Measurements from ENCODE around the gene CNN3.

The CNN3 gene

DNA sequence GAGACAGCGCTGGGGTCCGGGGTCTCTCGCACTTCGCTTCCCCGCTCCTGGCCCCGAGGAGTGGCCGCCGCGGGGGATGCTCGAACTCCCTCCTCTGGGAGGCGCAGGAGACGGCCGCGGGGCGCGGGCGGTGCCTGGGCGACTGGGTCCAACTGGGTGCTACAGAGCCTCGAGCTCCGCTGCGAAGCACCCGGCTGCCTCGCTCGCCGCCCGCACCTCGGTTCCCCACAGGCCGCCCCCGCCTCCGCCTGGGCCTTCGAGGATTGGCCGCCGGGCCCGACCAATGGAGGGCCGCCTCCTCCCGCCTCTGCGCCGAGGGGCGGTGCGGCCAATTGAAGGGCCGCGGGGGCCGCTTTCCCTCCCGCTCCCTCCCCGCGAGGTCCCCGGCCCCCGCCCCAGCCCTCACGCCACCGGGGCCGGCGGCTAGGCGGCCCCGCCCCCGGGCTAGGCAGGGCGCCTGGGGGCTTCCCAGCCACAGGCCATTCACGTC lies at the start of gene CNN3:
TSS of gene CNN3 (minus strand) at position 196 of the 490 bp plus-strand sequence. CDS start 216 bp downstream, outside the sequence.
- DNase-seq (ENCODE audit: low read depth): no peak
- TF ChIP-seq, protein P1, sequence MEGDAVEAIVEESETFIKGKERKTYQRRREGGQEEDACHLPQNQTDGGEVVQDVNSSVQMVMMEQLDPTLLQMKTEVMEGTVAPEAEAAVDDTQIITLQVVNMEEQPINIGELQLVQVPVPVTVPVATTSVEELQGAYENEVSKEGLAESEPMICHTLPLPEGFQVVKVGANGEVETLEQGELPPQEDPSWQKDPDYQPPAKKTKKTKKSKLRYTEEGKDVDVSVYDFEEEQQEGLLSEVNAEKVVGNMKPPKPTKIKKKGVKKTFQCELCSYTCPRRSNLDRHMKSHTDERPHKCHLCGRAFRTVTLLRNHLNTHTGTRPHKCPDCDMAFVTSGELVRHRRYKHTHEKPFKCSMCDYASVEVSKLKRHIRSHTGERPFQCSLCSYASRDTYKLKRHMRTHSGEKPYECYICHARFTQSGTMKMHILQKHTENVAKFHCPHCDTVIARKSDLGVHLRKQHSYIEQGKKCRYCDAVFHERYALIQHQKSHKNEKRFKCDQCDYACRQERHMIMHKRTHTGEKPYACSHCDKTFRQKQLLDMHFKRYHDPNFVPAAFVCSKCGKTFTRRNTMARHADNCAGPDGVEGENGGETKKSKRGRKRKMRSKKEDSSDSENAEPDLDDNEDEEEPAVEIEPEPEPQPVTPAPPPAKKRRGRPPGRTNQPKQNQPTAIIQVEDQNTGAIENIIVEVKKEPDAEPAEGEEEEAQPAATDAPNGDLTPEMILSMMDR (IDR thresholded peaks at IDR 0.05; ENCODE audit: low read depth, low read length, missing control alignments): no peak
- H3K4me3 ChIP-seq (ENCODE audit: low read depth, low read length): peak within 1 kb of the TSS; percentile 43

DNA sequence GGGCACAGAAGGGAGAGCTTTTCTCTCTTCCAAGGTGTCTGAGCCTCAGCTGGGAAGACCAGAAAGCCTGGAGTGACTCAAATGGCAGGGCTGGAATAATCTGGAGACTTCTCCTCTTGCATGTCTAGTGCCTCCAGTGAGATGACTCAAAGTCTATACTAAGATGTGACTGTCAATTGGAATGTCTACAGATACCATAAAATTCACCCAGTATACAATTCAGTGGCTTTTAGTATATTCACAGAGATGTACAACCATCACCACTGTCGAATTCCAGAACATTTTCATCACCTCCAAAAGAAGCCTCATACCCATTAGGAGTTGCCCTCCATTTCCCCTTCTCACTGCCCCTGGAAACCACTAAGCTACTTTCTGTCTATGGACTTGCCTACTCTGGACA lies 47.9 kb upstream of the CNN3 start:
- H3K4me3 ChIP-seq (ENCODE audit: low read depth, low read length): no peak overlapping the region
- no peak for DNase-seq (ENCODE audit: low read depth)
- TF ChIP-seq, protein P1 (IDR thresholded peaks at IDR 0.05; ENCODE audit: low read depth, low read length, missing control alignments): no peak

DNA sequence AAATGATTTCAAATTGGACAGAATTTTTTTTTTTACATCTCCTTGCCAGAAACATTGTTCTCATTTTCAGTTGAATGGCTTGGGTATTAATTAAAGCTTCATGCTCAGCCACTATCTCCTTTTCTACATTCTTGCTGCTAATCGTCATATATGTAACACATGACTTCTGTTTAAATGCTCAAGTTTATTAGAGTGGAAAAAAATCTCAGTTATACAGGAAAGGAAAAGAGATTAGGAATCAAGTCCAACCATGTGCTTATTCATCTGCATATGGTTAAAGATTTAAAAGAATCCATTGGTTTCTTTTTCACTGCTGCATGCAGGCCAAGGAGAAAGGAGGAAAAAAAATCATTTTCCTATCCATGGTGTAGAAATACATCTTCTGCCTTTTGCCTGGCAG lies 47.3 kb upstream of the CNN3 start:
- TF ChIP-seq, protein P1 (IDR thresholded peaks at IDR 0.05; ENCODE audit: low read depth, low read length, missing control alignments): no peak
- no peak overlapping the region for H3K4me3 ChIP-seq (ENCODE audit: low read depth, low read length)
- DNase-seq (ENCODE audit: low read depth): no peak

DNA sequence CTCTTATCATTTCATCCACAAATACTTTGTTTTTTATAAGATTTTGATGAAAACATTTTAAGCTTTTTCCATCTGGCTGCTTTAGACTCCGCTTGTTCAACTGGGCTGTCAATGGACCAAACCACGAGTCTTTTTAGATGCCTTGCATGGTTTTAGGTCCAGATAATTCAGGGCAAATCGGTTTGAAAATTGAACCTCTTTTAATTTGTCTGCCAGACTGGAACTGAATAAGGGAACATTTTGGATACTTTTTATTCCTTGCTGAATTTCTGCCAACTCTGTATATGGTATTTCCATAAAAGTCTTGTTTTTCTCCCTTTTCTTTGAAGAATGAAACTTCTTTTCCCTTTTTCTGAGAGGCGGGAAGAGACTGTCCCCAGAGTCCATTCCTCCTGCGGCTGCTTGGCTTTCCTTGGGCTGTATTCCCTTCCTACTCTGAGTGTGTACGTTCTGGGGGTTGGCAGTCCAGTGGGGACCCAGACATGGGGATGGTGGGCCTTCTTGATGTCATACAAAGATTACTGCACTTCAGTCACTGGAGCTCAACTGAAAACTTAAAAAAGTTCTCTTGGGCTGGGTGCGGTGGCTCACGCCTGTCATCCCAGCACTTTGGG lies 46.5 kb upstream of the CNN3 start:
- no peak overlapping the region for H3K4me3 ChIP-seq (ENCODE audit: low read depth, low read length)

DNA sequence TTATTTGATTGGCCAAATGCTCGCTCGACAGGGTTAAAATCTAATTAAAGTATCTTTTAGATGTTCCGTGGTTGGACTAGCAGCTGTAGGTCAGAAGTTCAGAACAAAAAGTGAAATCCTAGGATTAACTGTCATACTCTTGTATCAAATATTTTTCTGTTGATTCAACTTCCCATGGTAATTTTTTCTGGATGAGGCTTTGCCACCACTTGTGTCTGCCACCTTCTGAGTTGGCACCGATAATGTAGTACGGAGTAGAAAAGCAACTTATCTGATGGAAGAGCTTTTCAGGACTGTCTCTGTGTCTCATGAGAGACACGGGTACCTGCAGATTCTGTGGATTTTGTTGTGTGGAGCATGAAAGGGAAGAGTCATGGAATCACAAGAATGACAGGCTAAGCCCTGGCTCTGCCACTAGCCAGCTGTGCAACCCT lies 44.6 kb upstream of the CNN3 start:
- TF ChIP-seq, protein P1 (IDR thresholded peaks at IDR 0.05; ENCODE audit: low read depth, low read length, missing control alignments): no peak
- DNase-seq (ENCODE audit: low read depth): no peak
- H3K4me3 ChIP-seq (ENCODE audit: low read depth, low read length): no peak overlapping the region

More for the DNA sequence above, 46.5 kb upstream of the CNN3 start:
- DNase-seq (ENCODE audit: low read depth): no peak
- TF ChIP-seq, protein P1 (IDR thresholded peaks at IDR 0.05; ENCODE audit: low read depth, low read length, missing control alignments): no peak

DNA sequence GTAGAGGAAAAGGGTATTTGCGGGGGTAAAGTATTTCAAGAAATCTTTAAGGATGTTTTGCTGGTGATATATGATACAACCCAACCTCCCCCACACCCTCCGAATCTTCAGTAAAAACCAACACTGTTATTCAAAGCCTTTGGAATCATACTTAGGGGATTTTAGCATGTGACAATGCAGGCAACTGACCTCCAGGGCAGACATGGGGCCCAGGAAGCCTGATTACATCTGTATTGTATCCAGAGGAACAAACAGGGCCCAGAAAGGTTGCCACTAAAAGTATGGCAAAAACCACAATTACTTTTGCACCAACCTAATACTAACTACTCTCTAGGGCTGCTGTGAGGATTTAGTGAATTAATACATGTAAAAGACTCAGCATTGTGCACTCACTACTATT lies 43.9 kb upstream of the CNN3 start:
- DNase-seq (ENCODE audit: low read depth): no peak
- H3K4me3 ChIP-seq (ENCODE audit: low read depth, low read length): no peak overlapping the region
- TF ChIP-seq, protein P1 (IDR thresholded peaks at IDR 0.05; ENCODE audit: low read depth, low read length, missing control alignments): no peak

DNA sequence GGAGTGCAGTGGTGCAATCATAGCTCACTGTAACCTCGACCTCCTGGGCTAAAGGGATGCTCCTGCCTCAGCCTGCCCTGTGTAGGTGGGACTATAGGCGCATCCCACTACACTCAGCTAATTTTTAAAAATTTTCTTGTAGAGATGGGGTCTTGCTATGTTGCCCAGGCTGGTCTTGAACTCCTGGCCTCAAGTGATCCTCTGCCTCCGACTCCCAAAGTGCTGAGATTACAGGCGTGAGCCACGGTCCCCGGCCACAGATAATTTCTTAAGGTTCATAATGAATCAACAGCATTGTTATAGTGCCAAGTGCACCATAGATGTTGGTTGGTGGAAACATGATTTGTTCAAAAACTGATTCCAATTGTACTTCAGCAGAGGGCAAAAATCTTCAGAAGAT lies 42.2 kb upstream of the CNN3 start:
- no peak for DNase-seq (ENCODE audit: low read depth)
- TF ChIP-seq, protein P1 (IDR thresholded peaks at IDR 0.05; ENCODE audit: low read depth, low read length, missing control alignments): no peak

More for the DNA sequence above, 42.2 kb upstream of the CNN3 start:
- no peak overlapping the region for H3K4me3 ChIP-seq (ENCODE audit: low read depth, low read length)
